Right cardiac atrium (tissue), 5 donors: Measurements from ENCODE around the gene KDM2B. TPM values are rescaled to one million over a fixed set of nuclear protein-coding genes. Genes with fewer than 3 reads are reported as not detected.

Source experiments
- ATAC-seq, 2 donors: fragments of 200-7000 bp; cut with Tn5 transposase; one replicate each; pipeline versions ENCODE4 v1.8.0 to v1.9.1; 2020; ENCODE audit warnings: moderate library complexity in 2 of 2, mild to moderate bottlenecking in 1 of 2
- DNase-seq, 3 donors: peaks; one replicate each; pipeline ENCODE4 v3.0.0-alpha.2; 2020
- H3K27ac ChIP-seq: one replicate; pipeline ENCODE4 v1.5.1; 2013; ENCODE audit warnings: mild to moderate bottlenecking, low read length, control low read depth, moderate library complexity
- H3K27me3 ChIP-seq: one replicate; pipeline ENCODE4 v1.6.1; 2013; ENCODE audit not compliant: control insufficient read depth, insufficient read depth
- H3K4me1 ChIP-seq: one replicate; pipeline ENCODE4 v1.6.1; 2013; ENCODE audit warnings: low read length; ENCODE audit not compliant: control insufficient read depth, insufficient read depth
- H3K4me3 ChIP-seq: one replicate; pipeline ENCODE4 v1.5.1; 2013; ENCODE audit warnings: low read length, control low read depth
- H3K9me3 ChIP-seq: one replicate; pipeline ENCODE4 v1.6.1; 2013; ENCODE audit warnings: low read length; ENCODE audit not compliant: control insufficient read depth
- WGBS: extraction: QIAGEN DNeasy Blood & Tissue Kit; methylation state at CpG from one replicate; pipeline ENCODE4 v1.1.7; 2013; 5-methylcytosine and 5-hydroxymethylcytosine counted together
- intact Hi-C, 4 donors: fragments of 100-400 bp; cut with DNase I; formaldehyde crosslinking; loops; one replicate each; pipeline versions ENCODE4 v1.11.0 to v1.14.0; 2022 to 2023
- polyA plus RNA-seq: library from polyadenylated mRNA; stranded (reverse); fragments of 200-250 nt; gene quantifications from one replicate; pipeline ENCODE4 v1.2.3, GENCODE V29; 2013
- total RNA-seq, 4 donors: library from RNA; stranded (reverse); fragmentation: NEBNext Ultra II Directional; extraction: Animal tissue kit (Norgen Biotek cat#: 25700); gene quantifications; one replicate each; pipeline ENCODE4 v1.2.1, GENCODE V29; 2021
- donor health status: healthy with polysubstance abuse.
- donor health status: DM: no; HTN: yes; CAD: no.
- donor health status: DM: no; HTN: no; CAD: no.
- donor health status: DM: no; HTN: yes; CAD: no; lungs with severe emphysema.
- donor health status: DM: yes; HTN: yes; CAD: no.

Gene KDM2B
- total and polyA plus RNA-seq, 5 donors, result 6.1 to 16.0 (median 13.0) TPM

DNA sequence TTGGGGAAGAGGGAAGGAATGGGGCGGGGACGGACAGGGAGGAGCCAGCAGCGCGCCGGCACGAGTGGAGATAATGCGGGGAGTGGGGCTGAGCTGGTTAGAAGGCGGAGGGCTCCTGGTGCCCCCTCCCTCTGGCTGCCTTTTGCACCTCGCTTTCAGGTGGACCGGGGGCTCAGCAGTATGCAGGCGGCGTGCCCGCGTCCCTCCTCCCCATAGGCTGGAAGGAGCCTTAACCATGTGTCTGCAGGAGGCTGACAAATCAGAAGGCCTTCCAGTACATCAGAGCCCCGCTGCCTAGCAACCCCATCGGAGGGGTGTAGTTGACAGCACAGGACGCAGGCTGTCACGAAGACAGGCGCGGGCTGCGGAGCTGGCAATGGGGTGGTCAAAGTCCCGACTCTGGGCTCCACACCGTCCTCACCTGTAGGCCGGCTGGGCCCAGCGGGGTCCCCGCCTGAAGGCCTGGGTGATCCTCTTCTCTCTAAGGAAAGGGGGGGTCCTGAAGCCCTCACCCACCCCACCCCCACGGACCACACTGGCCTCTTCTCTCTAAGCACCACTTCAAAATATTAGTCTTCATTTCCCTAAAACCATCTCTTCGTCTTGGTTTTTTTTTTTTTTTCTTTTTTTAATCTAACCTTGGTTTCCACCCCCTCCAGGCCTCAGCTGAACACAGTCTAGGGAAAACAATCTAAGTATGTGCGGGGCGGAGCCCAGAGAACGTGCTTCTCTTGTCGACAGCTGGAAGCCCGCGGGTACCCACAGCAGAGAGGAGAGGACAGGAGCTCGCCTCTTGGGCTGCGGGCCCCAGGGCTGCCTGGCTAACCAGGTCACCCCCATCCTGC is 44.5 kb downstream of the KDM2B start:
- peak; percentile 90 to 96 (median 95) for DNase-seq
- ATAC-seq, result peak; percentile 87 to 89
- Histone ChIP-seq H3K27me3 (no peaks in the 10 kb centered on the region), H3K27ac (peak overlapping the region; percentile 93), H3K9me3 (no peaks in the 10 kb centered on the region), H3K4me1 (peaks cover 6% of the 10 kb centered on the region), H3K4me3 (peak overlapping the region; percentile 72)
- intact Hi-C loops, result no loop called here
- WGBS, result 5% methylated on average over 36 of the region's 36 CpGs

DNA sequence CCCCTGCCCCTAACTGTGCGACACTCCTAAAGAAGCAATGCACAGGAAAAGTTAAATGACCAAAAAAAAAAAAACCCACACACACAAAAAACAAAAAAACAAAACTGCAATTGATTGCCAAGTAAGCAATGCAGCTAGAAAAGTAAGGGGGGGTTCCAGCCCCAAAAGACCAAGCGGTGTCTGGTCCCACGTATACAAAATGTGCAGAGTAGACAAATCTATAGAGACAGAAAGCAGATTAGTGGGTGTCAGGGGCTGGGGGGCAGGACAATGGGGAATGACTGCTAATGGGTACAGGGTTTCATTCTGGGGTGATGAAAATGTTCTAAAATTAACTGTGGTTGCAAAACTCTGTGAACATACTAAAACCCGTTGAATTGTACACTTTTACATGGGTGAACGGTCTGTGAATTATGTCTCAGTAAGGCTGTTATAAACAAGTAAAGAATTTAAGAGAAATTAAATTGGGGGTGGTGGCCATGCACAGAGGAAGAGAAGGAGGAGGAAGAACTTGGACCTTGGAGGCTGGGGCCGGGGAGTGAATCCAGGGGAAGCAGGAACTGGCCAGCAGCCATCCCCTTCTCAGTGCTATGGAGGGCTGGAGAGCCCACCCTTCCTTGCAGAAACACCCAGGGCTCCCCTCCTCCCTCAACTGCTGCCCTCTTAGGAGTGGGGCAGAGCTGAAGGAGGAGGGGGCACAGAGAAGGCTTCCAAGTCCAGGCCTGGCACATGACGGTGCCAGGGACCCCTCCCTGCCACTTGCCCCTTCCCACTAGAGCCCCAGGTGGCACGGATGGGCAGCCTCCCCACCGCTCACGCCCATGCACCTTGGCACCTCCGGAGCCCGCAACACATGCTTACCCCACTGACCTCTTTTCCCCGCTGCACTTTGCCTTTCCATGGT is 45.4 kb downstream of the KDM2B start:
- H3K27ac ChIP-seq, result peak overlapping the region; percentile 4
- DNase-seq (peak in 2 of 3 donors; percentile 62 to 71), ATAC-seq (no peak)
- WGBS, result 18% methylated on average over 13 of the region's 13 CpGs
- H3K9me3 ChIP-seq, result no peaks in the 10 kb centered on the region
- intact Hi-C loops, result no loop called here
- peaks cover 9% of the 10 kb centered on the region for H3K4me1 ChIP-seq
- H3K27me3 ChIP-seq, result no peaks in the 10 kb centered on the region
- H3K4me3 ChIP-seq, result no peak overlapping the region

DNA sequence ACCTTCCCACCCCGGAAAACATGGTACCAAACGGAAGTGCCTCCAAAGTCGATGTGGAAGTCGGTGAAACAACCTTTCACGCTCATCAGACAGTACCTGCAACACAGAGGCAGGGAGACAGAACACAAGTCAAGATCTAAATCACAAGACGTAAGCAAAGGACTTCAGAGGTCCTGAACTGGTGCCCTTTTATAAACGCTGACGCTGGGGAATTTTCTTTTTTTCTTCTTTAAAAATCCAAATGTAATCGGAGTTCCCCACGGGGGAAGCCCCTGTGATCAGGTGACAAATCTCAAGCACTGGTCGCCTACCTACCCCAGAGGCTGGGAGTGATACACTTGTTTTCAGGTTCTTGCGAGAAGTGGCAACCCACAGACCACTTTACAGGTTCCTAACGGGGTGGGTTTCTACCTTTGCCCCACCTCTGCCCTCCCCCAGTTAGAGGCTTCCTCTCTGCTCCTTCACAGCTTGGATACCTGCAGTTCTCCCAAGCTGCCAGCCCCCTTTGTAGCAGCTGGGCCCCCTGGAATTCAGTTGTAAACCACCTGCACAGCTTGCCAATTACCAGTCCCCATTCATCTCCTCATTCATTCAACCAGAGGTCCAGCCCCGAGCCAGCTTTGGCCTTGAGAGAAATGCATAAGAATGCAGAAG is 46.2 kb downstream of the KDM2B start:
- intact Hi-C loops, result no loop called here
- WGBS, result 87% methylated on average over 14 of the region's 14 CpGs
- DNase-seq (no peak), ATAC-seq (no peak)
- H3K4me1 ChIP-seq, result peaks cover 9% of the 10 kb centered on the region
- H3K27ac ChIP-seq, result no peak overlapping the region
- H3K27me3 ChIP-seq, result no peaks in the 10 kb centered on the region
- H3K9me3 ChIP-seq, result no peaks in the 10 kb centered on the region
- H3K4me3 ChIP-seq, result no peak overlapping the region

DNA sequence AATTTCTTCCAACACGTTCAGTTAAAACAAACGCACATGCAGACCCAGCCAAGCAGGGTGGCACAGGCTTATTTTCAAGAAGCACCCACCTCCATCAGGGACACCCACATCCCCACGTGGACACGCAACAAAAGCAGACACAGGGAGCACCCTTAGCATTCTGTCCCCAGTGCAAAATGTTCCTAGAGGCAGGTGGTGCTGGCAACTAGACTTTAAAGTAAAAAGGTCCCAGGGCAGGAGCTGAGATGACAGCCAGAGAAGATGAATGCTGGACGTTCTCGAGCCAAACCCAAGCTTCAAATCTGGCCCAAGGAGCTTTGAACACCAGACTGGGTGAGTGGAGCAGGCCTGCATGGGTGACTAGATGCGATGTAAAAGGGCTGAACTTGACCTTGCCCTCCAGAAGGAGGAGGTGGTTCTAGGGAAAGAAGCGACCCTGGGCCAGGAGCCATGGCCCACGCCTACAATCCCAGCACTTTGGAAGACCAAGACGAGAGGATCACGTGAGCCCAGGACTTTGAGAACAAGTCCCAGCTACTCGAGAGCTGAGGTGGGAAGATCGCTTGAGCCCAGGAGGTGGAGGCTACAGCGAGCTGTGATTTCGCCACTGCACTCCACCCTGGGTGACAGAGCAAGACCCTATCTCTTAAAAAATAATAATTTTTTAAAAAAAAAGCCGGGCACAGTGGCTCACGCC is 47.3 kb downstream of the KDM2B start:
- DNase-seq, result no peak
- Histone ChIP-seq H3K9me3 (no peaks in the 10 kb centered on the region), H3K27me3 (no peaks in the 10 kb centered on the region), H3K4me1 (peaks cover 9% of the 10 kb centered on the region), H3K27ac (peak overlapping the region; percentile 82), H3K4me3 (no peak overlapping the region)
- intact Hi-C loops, result no loop called here
- 60% methylated on average over 17 of the region's 17 CpGs for WGBS
- ATAC-seq, result no peak

DNA sequence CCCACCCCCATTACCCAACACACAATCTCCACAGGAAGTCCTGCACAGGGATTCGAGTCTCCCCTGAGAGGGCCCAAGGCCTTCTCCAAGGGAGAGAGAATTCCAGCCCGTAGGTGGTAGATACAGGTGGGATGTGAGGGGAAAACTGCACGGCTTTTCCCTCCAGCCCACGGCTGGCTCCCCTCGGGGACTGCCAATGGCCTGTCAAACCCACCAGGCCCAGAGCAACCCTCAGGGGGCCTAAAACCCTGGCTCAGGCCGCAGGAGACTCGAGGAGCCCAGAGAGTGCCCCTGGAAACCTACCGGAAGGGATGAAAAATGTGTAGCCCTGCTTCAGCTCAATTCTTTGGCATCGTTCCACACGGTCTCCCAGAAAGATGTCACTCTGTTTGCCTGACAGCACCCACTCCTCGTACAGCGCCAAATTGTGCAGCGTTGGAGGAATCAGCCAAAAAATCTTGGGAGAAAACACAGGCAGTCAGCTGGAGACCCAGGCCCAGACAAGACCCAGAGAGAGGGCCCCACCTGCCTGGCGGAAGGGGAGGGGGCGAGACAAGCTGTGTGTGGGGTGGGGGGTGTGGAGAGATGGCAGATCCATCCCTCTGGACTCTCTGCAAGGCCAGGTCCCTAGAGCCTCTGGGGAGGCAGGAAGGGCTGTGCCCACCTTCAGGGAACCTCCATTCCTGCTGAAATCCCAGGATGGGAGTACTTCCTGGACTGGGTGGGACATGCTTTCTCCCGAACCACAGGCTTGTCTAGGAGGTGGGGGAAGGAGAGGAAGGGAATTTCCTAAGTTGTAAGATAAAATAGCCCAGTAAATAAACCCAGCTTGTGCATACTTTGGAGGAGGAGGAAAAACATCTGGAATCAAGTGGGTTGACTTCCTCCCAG is 48.1 kb downstream of the KDM2B start:
- ATAC-seq, result peak in 1 of 2 donors; percentile 24
- peak overlapping the region; percentile 82 for H3K27ac ChIP-seq
- WGBS, result 48% methylated on average over 16 of the region's 16 CpGs
- H3K27me3 ChIP-seq, result no peaks in the 10 kb centered on the region
- DNase-seq, result peak in 1 of 3 donors; percentile 66
- H3K4me1 ChIP-seq, result peaks cover 9% of the 10 kb centered on the region
- H3K4me3 ChIP-seq, result no peak overlapping the region
- intact Hi-C loops, result no loop called here
- no peaks in the 10 kb centered on the region for H3K9me3 ChIP-seq

DNA sequence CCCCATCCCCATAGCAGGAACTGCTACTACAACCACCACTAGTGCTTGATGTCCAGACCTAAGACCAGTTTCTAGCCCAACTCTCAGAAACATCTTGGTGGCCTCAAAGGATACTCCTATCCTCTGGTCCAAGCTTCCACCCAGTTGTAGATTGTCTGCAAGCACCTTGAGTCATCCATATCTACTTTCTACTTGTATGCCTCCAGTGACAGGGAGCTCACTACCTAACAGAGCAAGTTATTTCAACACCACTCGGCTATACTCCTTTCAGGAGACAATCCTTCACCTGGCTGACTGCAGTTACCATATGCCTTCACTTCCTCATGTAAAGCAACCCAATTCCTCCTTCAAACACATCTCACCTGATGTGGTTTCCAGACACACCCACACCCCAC is 49.5 kb downstream of the KDM2B start:
- Histone ChIP-seq H3K27me3 (no peaks in the 10 kb centered on the region), H3K4me1 (peaks cover 9% of the 10 kb centered on the region), H3K4me3 (no peak overlapping the region), H3K27ac (peak overlapping the region; percentile 18), H3K9me3 (no peaks in the 10 kb centered on the region)
- 94% methylated on average over 1 of the region's 1 CpG for WGBS
- DNase-seq (no peak), ATAC-seq (no peak)
- intact Hi-C loops, result no loop called here

DNA sequence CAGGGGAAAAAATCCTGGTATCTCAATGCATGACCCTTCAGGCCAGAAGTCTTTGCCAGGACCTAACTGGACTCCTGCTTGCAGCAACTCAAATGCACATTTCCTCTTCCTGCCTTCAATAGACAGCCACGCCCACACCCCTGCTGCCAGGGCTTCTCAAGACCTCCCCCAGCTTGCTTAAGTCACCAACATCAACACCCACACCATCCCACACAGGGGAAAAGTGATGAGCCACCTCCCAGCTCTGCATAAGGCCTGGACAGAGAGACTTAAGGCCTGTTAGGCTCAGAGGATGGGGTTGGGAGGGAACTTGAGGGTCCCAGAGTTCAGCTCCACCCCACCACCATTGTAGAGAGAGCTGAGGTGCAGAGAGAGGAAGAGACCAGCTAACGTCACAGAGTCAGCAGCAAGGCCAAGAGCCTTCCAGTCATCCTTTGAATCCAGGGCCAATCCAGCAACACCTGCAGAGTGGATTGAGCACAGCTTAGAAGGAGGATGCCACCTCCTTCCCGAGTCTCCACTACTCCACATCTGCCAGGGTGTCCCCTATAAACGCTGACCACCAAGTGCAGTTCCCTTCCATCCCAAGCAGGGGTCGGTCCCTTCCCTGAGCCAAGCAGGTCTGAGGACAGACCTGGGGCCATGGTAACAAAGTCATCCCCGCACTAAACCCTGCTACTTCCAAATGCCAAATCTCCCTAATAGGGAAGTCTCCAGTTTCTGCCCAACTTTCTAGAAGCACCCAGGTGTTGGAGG is 50.0 kb downstream of the KDM2B start:
- WGBS, result 62% methylated on average over 6 of the region's 6 CpGs

DNA sequence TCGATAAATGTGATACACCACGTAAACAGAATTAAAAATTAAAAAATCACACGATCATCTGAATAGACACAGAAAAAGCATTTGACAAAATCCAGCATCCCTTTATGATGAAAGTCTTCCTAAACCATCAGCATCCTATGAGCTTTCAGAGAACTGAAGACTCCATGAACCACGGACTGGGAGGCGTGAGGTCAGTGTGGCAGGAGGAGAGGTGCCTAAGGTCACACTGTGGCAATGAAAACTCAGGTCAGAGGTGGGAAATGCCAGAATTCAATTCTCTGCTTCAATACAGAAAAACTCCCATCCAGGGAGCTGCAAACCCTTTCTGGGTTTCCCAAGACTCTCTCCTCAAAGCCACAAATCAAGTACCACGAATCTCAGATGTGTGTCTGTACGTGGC is 51.6 kb downstream of the KDM2B start:
- Histone ChIP-seq H3K4me3 (no peak overlapping the region), H3K27me3 (no peaks in the 10 kb centered on the region), H3K4me1 (peaks cover 9% of the 10 kb centered on the region), H3K27ac (no peak overlapping the region), H3K9me3 (no peaks in the 10 kb centered on the region)
- DNase-seq (no peak), ATAC-seq (no peak)
- intact Hi-C loops, result no loop called here
- 95% methylated on average over 7 of the region's 7 CpGs for WGBS

More for the DNA sequence above, 50.0 kb downstream of the KDM2B start:
- Histone ChIP-seq H3K4me1 (peaks cover 9% of the 10 kb centered on the region), H3K27ac (peak overlapping the region; percentile 18), H3K4me3 (no peak overlapping the region), H3K27me3 (no peaks in the 10 kb centered on the region), H3K9me3 (no peaks in the 10 kb centered on the region)
- intact Hi-C loops, result no loop called here
- ATAC-seq (peak; percentile 76 to 88), DNase-seq (peak; percentile 91 to 96 (median 91))

DNA sequence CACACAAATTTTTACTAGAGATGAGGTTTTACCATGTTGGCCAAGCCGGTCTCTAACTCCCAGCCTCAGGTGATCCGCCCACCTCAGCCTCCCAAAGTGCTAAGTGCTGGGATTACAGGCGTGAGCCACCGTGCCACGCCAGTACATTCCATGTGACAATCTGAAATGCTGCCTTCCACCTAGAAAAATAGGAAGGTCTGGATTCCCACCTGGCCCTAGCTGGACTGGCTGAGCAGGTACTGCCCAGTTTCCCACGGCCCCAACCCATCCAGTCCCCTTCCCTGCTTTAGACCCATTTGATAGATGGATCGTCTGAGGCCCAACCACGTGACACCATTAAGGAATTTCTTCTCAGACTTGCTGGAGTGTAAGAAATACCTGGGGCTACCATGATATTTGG is 55.4 kb downstream of the KDM2B start:
- H3K27me3 ChIP-seq, result no peaks in the 10 kb centered on the region
- H3K4me1 ChIP-seq, result no peaks in the 10 kb centered on the region
- H3K4me3 ChIP-seq, result no peak overlapping the region
- no peak overlapping the region for H3K27ac ChIP-seq
- no peak for ATAC-seq
- H3K9me3 ChIP-seq, result no peaks in the 10 kb centered on the region
- intact Hi-C loops, result no loop called here
- 97% methylated on average over 8 of the region's 8 CpGs for WGBS
- peak in 1 of 3 donors; percentile 6 for DNase-seq
